Measurements from ENCODE around the gene SLC9A9. TPM values are rescaled to one million over a fixed set of nuclear protein-coding genes. Genes with fewer than 3 reads are reported as not detected.

SLC9A9 gene
- total RNA-seq, 1 experiment from 2014 or later: 1.5 TPM

DNA sequence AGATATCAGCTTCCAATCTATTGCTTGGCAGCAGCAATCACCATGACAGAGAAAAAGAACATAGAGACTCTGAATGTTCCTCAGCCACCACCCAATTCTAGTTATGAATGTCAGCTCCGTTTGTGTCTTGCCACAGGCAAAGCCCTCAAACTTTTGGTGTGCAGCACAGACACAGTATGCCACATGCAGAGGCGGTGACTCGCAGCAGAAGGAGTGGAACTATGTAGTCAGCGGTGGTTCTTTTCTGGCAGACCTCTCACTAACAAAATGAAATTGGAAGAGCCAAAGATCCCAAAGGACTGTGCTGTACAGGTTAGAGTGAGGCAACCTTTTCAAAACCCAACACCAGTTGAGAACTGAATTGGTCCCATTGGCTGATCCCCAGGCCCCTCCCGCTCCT, 220.9 kb downstream of the SLC9A9 start:
- no peaks in the 10 kb centered on the region for H3K9me3 Mint-ChIP-seq (ENCODE audit: low read depth, unreplicated experiment)
- intact Hi-C loops (cut with micrococcal nuclease; ENCODE audit: unreplicated experiment): no loop called here
- H3K27ac Mint-ChIP-seq (ENCODE audit: unreplicated experiment): no peak overlapping the region
- TF ChIP-seq, protein P1, sequence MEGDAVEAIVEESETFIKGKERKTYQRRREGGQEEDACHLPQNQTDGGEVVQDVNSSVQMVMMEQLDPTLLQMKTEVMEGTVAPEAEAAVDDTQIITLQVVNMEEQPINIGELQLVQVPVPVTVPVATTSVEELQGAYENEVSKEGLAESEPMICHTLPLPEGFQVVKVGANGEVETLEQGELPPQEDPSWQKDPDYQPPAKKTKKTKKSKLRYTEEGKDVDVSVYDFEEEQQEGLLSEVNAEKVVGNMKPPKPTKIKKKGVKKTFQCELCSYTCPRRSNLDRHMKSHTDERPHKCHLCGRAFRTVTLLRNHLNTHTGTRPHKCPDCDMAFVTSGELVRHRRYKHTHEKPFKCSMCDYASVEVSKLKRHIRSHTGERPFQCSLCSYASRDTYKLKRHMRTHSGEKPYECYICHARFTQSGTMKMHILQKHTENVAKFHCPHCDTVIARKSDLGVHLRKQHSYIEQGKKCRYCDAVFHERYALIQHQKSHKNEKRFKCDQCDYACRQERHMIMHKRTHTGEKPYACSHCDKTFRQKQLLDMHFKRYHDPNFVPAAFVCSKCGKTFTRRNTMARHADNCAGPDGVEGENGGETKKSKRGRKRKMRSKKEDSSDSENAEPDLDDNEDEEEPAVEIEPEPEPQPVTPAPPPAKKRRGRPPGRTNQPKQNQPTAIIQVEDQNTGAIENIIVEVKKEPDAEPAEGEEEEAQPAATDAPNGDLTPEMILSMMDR (IDR thresholded peaks at IDR 0.05; ENCODE audit: unreplicated experiment): no peak
- no TSS peak for BruUV-seq (replicated peaks)
- no peaks in the 10 kb centered on the region for H3K36me3 Mint-ChIP-seq (ENCODE audit: insufficient read depth, unreplicated experiment)
- DNase-seq: no peak
- H3K27me3 Mint-ChIP-seq (ENCODE audit: unreplicated experiment): peaks cover 1% of the 10 kb centered on the region
- H3K4me1 Mint-ChIP-seq (ENCODE audit: low read depth, unreplicated experiment): no peaks in the 10 kb centered on the region
- no peak overlapping the region for H3K4me3 Mint-ChIP-seq (ENCODE audit: low read depth, unreplicated experiment)
- CTCF ChIA-PET: interaction anchor here (0.6 kb wide), 1 partner anchor 244 kb away, joined by 4 read pairs; no protein-coding TSS in a partner anchor

DNA sequence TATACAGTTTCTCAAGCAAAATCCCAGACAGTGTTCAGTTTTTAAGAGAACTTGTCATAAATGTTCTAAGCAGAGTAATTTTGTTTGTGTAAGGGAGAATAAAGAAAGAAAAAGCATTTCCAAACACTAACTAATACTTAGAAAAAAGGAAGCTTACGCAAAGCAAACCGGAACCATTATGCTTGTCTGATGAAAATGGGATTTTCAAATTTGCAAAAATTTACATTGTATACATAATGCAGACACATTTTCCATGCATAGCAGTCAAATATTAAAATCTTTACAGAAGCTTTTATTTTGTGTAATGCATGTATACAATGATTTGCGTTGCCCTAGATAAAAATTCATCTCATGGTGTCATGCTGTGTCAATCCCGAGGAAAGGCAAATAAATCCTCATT, 229.0 kb downstream of the SLC9A9 start:
- no TSS peak for BruUV-seq (replicated peaks)
- TF ChIP-seq, protein P1 (IDR thresholded peaks at IDR 0.05; ENCODE audit: unreplicated experiment): no peak
- intact Hi-C loops (cut with micrococcal nuclease; ENCODE audit: unreplicated experiment): no loop called here
- Mint-ChIP-seq H3K27me3 (ENCODE audit: unreplicated experiment) (peaks cover 13% of the 10 kb centered on the region), H3K4me3 (ENCODE audit: low read depth, unreplicated experiment) (no peak overlapping the region), H3K9me3 (ENCODE audit: low read depth, unreplicated experiment) (peaks cover 4% of the 10 kb centered on the region), H3K4me1 (ENCODE audit: low read depth, unreplicated experiment) (no peaks in the 10 kb centered on the region), H3K27ac (ENCODE audit: unreplicated experiment) (no peak overlapping the region), H3K36me3 (ENCODE audit: insufficient read depth, unreplicated experiment) (no peaks in the 10 kb centered on the region)
- DNase-seq: no peak
- CTCF ChIA-PET: no interaction called here

DNA sequence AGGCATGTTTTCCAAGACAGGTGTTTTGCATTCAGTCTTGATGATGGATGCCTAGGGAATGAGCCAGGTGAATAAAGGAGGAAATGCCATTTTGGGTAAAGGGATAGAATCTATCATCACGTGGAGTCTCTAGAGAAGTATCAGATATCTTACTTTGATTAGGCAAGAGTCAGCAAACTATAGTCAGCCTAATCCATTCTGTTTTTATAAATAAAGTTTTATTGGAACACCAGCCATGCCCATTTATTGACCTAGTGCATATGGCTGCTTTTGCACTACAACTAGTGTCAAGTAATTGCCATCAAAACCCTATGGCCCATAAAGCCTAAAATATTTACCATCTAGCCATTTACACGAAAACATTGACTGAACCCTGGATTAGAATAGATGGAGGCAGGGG, 231.2 kb downstream of the SLC9A9 start:
- Mint-ChIP-seq H3K27ac (ENCODE audit: unreplicated experiment) (no peak overlapping the region), H3K36me3 (ENCODE audit: insufficient read depth, unreplicated experiment) (no peaks in the 10 kb centered on the region), H3K4me3 (ENCODE audit: low read depth, unreplicated experiment) (no peak overlapping the region), H3K4me1 (ENCODE audit: low read depth, unreplicated experiment) (no peaks in the 10 kb centered on the region), H3K9me3 (ENCODE audit: low read depth, unreplicated experiment) (peaks cover 4% of the 10 kb centered on the region), H3K27me3 (ENCODE audit: unreplicated experiment) (peaks cover 9% of the 10 kb centered on the region)
- CTCF ChIA-PET: no interaction called here
- DNase-seq: no peak
- no TSS peak for BruUV-seq (replicated peaks)
- TF ChIP-seq, protein P1 (IDR thresholded peaks at IDR 0.05; ENCODE audit: unreplicated experiment): no peak
- intact Hi-C loops (cut with micrococcal nuclease; ENCODE audit: unreplicated experiment): no loop called here

DNA sequence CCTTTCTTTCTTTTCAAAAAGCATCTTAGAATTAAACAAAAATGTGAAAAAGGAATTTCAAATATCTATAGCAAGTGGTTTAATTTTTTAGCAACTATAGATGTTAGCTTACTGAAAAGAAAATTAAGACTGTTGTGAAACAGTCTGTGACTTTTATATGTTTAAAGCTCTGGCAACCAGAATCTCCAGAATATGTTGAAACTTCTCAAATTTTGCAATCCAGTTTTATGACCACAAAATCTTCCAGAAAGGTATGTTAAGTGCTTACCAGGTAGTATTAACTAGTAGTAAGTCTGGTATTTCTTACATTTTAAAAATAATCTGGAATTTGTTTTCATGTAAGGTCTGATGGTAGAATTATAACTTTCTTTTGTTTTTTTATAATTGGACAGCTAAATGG, 235.0 kb downstream of the SLC9A9 start:
- CTCF ChIA-PET: interaction anchor here (0.7 kb wide), 1 partner anchor 77 kb away, joined by 3 read pairs; no protein-coding TSS in a partner anchor
- H3K9me3 Mint-ChIP-seq (ENCODE audit: low read depth, unreplicated experiment): no peaks in the 10 kb centered on the region
- TF ChIP-seq, protein P1 (IDR thresholded peaks at IDR 0.05; ENCODE audit: unreplicated experiment): no peak
- no peaks in the 10 kb centered on the region for H3K4me1 Mint-ChIP-seq (ENCODE audit: low read depth, unreplicated experiment)
- H3K27ac Mint-ChIP-seq (ENCODE audit: unreplicated experiment): no peak overlapping the region
- H3K27me3 Mint-ChIP-seq (ENCODE audit: unreplicated experiment): no peaks in the 10 kb centered on the region
- H3K36me3 Mint-ChIP-seq (ENCODE audit: insufficient read depth, unreplicated experiment): no peaks in the 10 kb centered on the region
- no peak overlapping the region for H3K4me3 Mint-ChIP-seq (ENCODE audit: low read depth, unreplicated experiment)
- BruUV-seq (replicated peaks): no TSS peak
- intact Hi-C loops (cut with micrococcal nuclease; ENCODE audit: unreplicated experiment): no loop called here
- DNase-seq: no peak

All from Calu3 (cell line).